ENCODE measurements around the gene MRAS.
A peak's percentile ranks its signal among the peaks of the same experiment; 100 is the strongest.
"Not testable (repeated sequence)": the region's sequence is repeated elsewhere in the genome, so short reads cannot be mapped to it uniquely, and the experiment has no call there.

Gene MRAS

DNA sequence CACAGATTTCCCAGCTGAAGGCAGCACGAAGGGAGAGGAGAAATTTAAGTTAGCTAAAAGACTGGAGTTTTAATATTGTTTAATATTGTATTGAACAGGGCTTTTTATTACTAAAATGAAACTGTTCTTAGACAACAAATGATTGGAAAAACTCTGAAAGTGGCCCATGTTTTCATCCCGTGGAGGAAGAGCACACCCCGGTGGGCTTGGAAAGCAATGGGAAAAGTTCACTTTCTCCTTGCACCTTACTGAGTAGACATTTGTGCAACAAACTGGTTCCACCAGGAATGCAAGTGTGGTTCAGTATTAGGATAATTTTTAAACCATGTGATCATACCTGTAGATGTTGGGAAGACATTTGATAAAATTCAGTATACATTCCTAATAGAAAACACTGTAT, 77.8 kb downstream of the MRAS start:
- DNase-seq = no peak

DNA sequence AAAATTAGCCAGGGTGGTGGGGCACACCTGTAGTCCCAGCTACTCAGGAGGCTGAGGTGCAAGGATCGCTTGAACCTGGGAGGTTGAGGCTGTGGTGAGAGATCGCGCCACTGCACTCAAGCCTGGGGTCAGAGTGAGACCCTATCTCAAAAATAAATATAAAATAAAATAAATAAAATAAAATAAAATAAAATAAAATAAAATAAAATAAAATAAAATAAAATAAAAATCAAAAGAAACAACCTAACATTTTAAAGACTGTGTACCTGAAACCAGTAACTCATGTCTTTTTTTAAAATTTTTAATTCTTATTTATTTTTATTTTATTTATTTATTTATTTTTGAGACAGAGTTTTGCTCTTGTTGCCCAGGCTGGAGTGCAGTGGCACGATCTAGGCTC, 78.4 kb downstream of the MRAS start:
- not testable (repeated sequence) for DNase-seq

DNA sequence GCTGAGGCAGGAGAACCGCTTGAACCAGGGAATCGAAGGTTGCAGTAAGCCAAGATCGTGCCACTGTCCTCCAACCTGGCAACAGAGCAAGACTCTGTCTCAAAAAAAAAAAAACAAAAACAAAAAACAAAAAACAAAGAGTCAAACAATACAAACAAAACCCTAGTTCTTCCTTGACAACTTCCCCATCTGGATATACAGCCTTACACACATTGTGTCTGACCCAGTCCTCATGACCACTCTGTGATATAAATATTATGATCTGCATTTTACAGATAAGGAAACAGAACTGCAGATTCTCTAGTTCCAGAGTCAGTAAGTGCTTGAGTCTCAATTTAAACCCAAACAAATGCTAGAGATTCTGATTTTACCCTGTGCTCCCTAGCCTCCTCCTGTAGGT, 81.3 kb downstream of the MRAS start:
- DNase-seq = no peak

DNA sequence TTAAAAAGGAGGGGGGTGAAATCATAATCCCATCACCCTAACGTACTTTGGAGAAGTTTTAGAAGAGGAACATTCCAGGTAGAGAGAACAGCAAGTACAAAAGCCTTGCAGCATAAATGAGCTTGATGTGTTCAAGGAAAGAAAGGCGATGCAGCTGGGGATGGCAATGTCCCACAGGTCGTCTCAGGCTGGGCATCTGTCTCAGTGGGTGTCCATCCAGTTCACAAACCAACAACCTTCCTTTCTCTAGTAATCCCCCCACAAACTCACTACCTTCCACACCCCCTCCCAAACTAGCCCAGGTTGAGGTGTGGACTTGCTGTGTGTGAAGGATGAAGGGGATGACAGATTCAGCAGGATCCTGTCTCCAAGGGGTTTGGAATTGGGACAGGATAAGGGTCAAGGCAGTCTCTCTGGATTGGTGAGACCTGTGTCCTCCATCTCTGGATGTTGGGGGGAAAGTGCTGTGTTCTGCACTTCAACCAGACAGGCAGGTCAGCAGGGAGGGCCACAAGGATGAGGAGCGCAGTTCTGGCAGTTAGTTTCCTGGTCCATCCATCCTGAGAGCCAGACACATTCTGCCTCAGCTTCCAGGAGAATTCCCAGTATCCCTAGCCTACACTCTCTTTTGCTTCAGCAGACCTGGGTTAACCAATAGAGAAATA, 84.3 kb downstream of the MRAS start:
- DNase-seq = no peak

DNA sequence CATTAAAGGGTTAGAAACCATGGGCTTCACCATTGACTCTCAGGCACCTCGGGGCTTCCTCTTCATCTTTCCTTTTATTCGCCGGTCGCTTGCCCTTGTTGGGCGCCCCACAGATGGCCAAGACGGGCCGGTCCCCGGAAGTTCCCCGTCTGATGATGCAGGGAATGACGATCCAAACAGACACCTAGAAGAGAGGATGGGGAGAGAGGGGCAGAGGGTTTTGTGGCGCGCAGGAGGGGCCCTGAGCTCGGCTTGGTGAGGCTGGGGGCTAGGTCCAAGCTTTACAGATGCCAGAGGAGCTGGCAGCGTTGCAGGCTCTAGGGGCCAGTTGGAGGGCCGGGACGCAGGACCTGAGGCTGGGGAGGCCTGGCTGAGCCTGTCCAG, 85.5 kb downstream of the MRAS start:
- no peak for DNase-seq

DNA sequence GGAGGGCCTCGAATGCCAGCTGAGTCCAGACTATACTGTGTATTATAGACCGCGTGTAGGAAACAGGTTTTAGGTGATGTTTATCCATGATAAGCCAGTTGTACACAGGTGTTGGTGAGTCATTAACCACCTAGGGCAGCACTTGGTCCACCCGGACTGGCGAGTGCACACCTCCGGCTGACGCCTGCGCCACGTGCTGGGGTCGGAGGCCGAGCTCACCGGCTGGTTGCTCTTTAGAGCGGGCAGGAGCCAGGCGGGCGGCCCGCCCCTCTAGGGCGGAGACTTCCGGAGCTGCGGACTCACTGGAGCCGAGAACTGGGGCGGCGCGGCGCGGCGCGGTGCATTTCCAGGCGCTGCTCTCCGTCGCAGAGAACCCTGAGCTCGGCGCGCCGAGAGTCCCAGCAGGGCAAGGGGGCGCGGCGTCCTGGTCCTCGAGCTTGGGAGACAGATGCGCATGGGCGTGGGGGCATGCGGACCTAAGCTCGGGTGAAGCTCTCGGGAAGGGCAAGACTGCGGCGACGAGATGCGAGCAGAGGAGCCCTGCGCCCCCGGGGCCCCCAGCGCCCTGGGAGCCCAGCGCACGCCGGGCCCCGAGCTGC, 86.0 kb downstream of the MRAS start, which contains the start of gene ESYT3:
ESYT3 (plus strand) TSS at position 341 of the 599 bp plus-strand sequence; CDS start at position 524, 183 bp downstream.
- DNase-seq = peak; percentile 33

DNA sequence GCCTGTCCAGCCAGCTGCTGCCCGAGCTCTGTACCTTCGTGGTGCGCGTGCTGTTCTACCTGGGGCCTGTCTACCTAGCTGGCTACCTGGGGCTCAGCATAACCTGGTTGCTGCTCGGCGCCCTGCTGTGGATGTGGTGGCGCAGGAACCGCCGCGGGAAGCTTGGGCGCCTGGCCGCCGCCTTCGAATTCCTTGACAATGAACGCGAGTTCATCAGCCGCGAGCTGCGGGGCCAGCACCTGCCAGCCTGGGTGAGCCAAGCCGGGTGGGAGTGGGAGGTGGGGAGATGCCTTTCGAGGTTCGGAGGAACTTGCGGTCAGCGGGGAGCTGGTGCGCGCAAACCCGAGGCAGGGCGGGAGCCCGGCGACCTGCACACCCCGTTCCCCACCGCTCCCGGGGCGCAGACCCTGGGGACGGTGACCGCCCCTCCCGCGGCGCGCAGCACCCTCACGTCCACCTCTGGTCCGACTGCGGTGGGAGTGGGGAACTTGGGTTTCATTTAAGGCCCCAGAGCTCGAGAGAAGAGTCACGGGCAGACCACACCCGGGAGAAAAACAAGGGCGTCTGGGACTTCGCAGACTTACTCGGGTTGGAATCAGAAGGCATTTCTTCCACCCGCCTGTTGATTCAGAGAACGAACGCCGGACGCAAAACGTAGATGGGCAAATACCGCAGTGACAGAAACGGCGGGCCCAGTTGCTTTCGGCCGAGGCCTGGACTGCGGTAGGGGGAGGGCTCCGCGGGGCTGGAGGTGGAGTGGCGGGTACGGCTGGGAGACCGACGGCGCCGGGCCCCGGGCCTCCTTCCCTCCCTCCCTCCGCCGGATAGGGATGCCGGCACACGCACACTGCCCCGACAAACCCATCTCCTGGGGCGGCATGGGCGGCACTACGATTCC, 86.7 kb downstream of the MRAS start:
- no peak for DNase-seq

DNA sequence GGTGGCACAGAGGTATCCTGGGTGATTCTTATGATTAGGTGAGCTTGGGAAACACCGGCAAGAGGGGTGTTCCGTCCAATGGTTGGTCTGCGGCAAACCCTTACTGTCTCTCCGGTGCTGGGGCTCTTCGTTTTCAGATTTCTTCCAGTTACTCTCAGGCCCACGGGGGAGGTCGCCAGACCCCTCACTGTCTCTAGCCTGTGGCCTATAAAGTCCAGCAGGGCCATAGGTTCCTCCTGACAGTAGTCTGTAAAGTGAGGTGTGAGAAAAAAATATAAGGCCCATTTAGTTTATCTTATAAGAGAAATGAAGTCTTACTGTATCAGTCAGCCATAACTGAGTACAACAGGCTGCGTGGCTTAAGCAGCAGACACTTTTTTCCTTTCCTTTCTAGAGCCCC, 87.5 kb downstream of the MRAS start:
- no peak for DNase-seq

DNA sequence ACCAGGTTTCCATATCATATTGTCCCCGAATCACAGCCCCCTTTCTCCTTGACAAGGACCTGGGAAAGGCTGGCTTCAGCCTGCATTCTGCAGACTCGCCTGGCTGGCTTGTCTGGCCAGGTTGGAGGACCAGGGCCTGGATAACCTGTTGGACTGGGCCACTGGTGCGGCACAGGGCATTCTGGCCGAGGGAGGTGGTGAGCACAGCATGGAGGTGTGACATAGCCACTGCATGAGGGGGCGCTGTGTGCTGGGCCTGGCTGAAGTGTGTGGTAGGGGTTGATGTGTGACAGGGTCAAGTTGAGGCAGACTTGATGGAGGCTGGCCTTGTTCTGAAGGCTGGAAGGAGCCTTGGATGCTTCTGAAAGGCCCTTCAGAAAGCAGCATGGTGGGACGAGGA, 88.9 kb downstream of the MRAS start:
- no peak for DNase-seq

DNA sequence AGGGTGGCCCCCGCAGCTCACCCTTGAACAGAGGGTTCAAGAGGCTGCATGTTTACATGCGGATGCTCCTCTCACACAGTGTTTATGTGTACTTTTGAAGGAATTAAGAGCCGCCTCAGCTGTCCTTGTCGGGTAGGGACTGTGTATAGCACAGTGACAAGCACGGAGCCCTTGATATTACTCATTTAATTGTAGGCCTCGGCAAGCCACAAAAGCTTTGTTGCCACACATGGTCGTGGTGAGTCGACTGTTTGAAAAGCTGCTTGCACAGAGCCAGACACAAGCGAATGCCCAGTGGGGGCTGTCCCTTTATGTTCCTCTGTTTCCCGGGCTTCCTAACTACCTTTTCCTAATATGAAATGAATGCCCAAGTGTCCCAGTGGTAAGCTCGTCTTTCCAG, 90.5 kb downstream of the MRAS start:
- no peak for DNase-seq

DNA sequence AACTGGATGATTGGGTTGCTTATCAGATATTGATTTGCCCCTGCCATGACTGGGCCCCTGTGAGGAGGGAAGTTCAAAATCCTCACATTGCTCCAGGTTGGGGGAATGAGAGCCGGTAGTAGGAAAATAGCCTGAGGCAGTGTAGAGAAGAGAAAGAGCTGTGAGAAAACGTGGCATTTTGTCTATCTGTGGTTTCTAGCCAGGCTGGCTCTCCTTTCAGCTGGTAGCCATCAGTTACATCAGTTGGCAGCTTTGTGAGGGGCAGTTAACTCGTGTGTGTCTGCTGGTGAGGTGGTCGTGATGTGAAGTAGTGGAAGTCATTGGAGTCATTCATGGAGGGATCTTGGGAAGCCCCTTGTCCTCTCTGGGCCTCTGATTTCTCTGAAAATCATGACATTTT, 91.3 kb downstream of the MRAS start:
- DNase-seq = no peak

DNA sequence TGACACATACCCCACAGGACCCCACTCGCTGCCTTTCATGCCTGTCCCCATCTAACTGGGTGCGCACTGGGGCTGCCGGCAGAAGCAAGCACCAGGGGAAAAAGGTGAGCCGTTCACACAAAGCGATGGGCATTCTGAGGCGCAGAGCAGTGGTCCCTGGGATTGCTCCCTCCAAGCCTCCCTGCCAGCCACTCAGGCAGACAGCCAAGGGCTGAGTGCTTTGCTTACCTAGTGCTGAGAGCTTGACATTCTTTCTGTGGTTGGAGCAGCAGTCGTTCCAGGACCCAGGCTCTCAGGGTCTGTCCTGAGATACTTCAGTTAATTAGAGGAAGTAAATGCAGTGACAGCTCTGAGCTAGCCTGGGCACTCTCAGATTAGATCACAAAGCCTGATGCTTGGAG, 91.7 kb downstream of the MRAS start:
- no peak for DNase-seq

DNA sequence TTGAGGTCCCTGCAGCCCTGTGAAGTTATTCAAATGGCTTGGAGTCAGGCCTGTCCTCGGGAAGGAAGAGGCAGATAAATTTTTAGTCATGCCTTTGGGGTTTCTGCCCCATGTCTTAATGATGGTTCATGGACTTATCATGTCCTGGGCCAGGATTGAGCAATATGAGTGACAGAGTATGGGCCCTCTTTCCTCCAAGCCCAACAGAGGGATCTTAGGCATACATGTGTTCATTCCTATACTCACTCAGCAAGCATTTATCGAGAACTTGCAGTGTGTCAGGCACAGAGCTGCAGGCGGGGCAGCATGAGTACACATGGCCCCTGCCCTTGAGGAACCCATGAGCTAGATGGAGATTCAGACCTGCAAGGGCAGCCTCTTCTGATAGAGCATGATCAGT, 92.2 kb downstream of the MRAS start:
- DNase-seq = no peak

DNA sequence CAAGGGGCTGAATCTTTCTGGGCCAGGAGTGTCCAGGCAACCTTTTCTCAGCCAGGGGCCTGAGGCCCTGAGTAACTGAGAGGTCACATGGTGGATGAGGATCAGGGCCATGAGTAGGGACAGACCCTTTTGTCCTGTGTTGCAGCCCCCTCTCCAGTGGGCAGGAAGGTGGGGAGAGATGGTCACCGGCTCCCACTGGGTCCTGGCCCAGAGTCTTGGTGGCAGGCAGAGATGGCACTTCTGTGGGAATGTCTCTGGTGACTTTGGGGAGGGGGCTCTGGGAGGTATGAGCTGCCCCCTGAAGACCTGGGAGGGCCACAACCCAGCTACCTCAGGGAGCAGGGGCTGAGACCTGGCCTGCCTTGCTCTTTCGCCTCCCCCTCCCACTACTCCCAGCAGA, 92.9 kb downstream of the MRAS start:
- DNase-seq = no peak

DNA sequence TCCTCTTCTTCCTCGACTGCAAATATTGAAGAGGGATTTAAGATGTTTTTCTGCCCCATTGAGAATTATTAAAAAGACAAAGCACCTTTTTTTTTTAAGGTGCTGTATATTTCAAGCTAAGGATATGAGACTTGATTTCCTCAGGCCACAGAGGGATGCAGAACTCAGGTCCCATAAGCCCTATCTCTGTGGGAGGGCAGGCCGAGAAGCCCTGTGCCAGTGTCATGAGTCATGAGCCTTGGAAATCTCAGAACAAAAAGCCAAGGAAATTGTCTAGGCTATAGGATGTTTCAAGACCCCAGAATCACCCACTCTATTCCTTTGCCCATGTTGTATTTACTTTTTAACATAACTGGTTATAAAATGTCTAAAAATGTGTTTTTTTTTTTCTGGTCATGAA, 93.4 kb downstream of the MRAS start:
- DNase-seq = no peak

DNA sequence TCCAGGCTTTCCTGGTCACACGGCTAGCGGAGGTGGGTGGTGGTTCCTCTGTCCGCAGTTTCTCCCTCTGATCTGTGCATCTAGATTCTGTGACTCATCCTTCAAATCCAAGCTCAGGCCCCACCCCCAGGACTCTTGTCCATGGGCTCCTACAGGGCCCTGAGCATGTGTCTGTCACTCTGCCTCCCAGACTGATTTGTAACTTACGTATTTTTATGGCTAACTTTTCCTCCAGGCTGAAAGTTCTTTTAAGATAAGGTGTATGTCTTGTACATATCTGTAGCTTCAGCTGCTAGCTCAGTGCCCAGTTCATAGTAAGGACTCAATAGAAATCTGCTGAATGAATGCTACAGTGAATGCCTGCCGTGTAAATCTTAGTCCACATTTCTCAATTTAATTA, 94.1 kb downstream of the MRAS start:
- no peak for DNase-seq

DNA sequence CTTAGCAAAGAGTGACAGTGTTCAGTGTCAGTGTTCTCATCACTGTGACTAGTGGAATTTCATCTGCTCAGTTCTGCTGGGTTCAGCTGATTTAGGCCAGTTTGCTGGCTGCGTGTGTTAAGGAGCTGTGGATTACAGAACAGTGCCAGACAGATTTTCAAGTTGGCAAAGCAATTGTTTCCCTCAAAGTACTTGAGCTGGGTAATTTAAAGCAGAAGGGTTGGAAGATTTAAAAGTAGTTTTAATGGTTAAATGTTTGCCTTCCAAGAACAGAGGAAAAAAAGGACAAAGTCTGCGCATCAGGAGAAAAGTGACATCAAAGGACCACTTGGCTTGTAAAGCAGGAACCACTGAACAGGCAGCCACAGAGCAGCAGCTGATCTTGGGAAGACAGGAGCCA, 94.7 kb downstream of the MRAS start:
- DNase-seq = no peak

DNA sequence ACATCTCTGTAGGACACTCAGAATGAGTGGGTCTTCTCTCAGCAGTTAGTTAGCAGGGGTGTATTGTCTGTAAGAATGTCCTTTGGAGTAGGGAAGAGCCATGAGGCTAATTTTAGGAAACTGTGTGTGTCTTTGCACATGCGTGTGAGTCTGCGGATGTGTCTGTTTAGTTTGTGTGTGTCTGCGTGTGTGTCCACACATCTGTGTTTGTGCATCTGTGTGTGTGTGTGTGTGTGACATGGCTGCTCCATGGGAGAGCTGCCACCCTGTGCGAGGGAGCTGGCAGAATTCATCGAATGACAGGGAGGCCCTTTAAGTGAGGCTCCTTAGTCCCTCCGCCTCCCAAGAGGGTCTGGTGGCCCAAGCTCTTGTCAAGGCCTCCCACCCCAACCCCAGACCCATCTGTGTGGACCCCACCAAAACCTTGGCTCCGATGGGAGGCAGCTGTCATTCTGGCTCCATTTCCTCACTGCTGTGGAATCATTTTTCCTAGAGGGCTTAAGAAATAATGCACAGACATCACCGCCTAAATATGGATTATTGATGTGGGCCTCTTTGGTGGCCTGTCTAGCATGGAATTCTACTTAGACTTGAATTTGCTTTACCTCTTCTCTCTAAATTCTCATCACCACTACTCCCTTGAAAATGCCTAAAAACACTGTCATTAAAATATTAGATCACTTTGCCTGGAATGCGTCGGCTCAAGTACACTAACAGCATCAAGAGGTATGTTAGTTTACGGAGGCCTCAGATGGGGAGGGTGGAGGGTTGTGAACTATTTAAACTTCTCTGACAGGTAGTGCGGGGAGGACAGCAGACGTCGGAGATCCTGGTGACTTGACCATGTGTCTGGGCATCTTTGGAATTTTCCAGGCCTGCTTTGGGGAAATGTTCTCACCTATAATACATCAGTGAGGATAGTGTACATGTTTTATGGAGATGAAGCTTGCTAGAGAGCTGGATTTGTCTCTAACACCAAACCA, 95.4 kb downstream of the MRAS start:
- DNase-seq = no peak

DNA sequence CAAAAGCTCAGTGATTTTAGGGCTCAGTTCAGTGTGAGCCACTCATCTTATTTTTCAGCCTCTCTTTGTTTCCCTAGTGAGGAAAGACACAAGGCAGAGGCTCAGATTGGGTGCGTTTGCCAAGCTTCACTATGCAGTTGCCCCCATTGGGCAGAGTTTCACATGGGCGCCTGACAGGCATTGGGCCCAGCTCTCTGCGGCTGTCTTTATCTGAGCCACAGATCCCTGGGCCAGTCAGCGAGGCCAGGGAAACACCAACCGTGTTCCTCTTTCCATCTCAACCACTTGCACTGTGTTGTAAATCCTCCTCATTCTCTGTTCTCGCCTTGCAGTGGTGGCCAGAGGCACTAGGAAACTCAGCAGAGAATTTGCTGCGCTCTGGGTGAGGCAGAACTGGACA, 96.9 kb downstream of the MRAS start:
- no peak for DNase-seq

DNA sequence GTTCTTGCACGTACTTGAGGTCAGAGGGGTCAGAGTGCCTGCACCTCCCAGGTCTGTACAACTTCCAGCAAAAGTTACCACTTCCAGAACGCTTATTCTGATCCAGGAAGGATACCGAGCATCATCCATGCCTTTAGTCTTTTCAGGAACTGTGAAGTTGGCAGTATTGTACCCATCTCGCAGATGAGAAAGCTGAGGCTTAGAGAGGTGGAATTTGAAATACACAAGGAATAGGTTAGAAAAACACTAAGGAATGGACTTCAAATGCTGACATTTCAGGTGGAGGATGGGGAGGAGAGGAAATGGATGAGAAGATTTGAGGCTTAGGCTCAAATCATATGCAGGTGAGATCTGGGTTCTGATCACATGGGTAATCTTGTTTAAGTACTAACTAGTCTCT, 97.3 kb downstream of the MRAS start:
- no peak for DNase-seq

DNA sequence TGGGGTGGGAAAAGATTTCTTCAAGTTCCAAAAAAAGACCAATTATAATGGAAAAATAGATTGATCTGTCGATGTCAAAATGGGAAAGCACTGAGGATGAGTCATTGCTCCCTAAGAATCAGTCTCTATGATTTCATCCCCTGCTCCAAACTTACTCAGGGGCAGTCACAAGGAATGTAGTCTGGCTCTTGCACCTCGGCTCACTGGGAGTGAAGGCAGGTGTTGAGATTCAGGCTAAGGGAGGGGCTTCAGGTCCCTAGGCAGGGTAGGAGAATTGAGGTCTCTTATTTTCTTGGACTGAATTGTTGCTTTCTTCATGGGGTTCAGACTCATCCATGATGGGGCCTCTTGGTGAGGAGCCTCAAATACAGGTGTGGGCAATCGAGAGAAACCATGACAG, 100.3 kb downstream of the MRAS start:
- no peak for DNase-seq

DNA sequence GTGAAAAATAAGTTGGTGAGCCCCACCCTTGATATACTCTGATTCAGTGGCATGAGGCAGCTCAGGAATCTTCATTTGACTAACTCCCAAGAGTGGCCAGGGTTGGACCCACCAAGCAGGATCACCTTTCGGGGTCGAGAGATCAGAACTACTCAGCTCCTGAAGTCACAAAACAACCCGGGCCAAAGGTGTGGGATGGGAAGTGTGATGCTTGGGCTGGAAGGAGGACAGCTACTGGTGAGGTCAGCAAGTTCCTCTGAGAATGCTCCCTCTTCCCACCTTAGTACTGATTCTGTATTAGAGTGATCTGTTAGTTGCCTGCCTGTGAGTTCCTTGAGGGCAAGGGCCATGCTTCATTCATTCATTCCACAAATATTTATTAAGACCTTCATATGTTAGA, 101.1 kb downstream of the MRAS start:
- no peak for DNase-seq

DNA sequence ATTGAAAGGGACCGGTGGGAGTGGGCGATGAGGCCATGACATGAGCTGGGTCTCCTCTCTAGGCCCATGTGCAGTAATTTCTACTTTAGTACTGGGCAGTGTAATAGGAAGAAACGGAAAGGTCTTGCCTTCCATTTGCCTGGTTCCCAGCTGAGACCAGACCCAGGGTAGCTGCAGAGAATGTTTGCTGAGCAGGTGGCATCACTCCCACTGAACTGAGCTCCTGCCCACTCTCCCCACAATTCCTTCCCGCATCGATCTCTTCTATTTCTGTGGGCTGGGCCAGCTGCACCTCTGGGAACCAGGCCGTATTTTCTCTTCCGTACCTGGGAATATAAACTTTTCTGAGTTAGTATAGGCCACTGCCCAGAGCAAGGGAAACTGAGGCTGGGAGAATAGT, 101.8 kb downstream of the MRAS start:
- no peak for DNase-seq
